ENCODE data around the gene SPIC. TPM values are rescaled to one million over a fixed set of nuclear protein-coding genes. Genes with fewer than 3 reads are reported as not detected.

Gene SPIC
- total and polyA plus RNA-seq, 2 donors (not counting 1 experiment from before 2014, with no cell fraction given) = not detected

GRCh38 chr12:101439236-101439635 is 35.9 kb upstream of the SPIC start:
- no peak for DNase-seq (ENCODE audit: low read depth in 2 of 2)

GRCh38 chr12:101441461-101442224 is 33.5 kb upstream of the SPIC start:
- Histone ChIP-seq H3K79me2 (ENCODE audit: control insufficient read depth, insufficient read depth, low read length) (no peaks in the 10 kb centered on the region), H3K9ac (ENCODE audit: insufficient read depth, low read length) (no peak overlapping the region), H4K20me1 (ENCODE audit: control insufficient read depth, extremely low read depth, insufficient read depth, low read length) (no peaks in the 10 kb centered on the region), H3K4me1 (ENCODE audit: control insufficient read depth, extremely low read depth, insufficient read depth, low read length) (no peaks in the 10 kb centered on the region), H2AFZ (ENCODE audit: low read length) (no peak overlapping the region), H3K4me2 (ENCODE audit: extremely low read depth, insufficient read depth, low read length) (no peak overlapping the region), H3K36me3 (ENCODE audit: control insufficient read depth, insufficient read depth, low read length) (no peaks in the 10 kb centered on the region), H3K27me3 (ENCODE audit: control insufficient read depth, insufficient read depth, low read length) (no peaks in the 10 kb centered on the region), H3K27ac (ENCODE audit: insufficient read depth, low read length) (no peak overlapping the region), H3K4me3 (replicated peaks in 1 of 4; ENCODE audit: control extremely low read depth in 1 of 4, insufficient read depth in 1 of 4, low read depth in 3 of 4, low read length in 4 of 4) (no peak overlapping the region), H3K9me3 (ENCODE audit: control insufficient read depth, insufficient read depth, low read depth, low read length) (no peaks in the 10 kb centered on the region)
- DNase-seq (ENCODE audit: low read depth in 2 of 2) = no peak
- TF ChIP-seq EZH2 (IDR thresholded peaks at IDR 0.05; ENCODE audit: low read length, missing control alignments) = no peak
- no peak for TF ChIP-seq CTCF (conservative IDR thresholded peaks at IDR 0.05 in 1 of 2, IDR thresholded peaks at IDR 0.05 in 1 of 2; ENCODE audit: low read depth in 1 of 2, low read length in 2 of 2)

More at GRCh38 chr12:101439236-101439635, 35.9 kb upstream of the SPIC start:
- H3K36me3 ChIP-seq (ENCODE audit: control insufficient read depth, insufficient read depth, low read length) = no peaks in the 10 kb centered on the region
- H3K9ac ChIP-seq (ENCODE audit: insufficient read depth, low read length) = no peak overlapping the region
- no peak overlapping the region for H3K4me3 ChIP-seq (replicated peaks in 1 of 4; ENCODE audit: control extremely low read depth in 1 of 4, insufficient read depth in 1 of 4, low read depth in 3 of 4, low read length in 4 of 4)
- H3K27me3 ChIP-seq (ENCODE audit: control insufficient read depth, insufficient read depth, low read length) = no peaks in the 10 kb centered on the region
- H3K79me2 ChIP-seq (ENCODE audit: control insufficient read depth, insufficient read depth, low read length) = no peaks in the 10 kb centered on the region
- no peak overlapping the region for H3K4me2 ChIP-seq (ENCODE audit: extremely low read depth, insufficient read depth, low read length)
- H4K20me1 ChIP-seq (ENCODE audit: control insufficient read depth, extremely low read depth, insufficient read depth, low read length) = no peaks in the 10 kb centered on the region
- TF ChIP-seq EZH2 (IDR thresholded peaks at IDR 0.05; ENCODE audit: low read length, missing control alignments) (no peak), CTCF (conservative IDR thresholded peaks at IDR 0.05 in 1 of 2, IDR thresholded peaks at IDR 0.05 in 1 of 2; ENCODE audit: low read depth in 1 of 2, low read length in 2 of 2) (no peak)
- no peaks in the 10 kb centered on the region for H3K9me3 ChIP-seq (ENCODE audit: control insufficient read depth, insufficient read depth, low read depth, low read length)
- no peak overlapping the region for H2AFZ ChIP-seq (ENCODE audit: low read length)
- H3K4me1 ChIP-seq (ENCODE audit: control insufficient read depth, extremely low read depth, insufficient read depth, low read length) = no peaks in the 10 kb centered on the region
- H3K27ac ChIP-seq (ENCODE audit: insufficient read depth, low read length) = no peak overlapping the region

GRCh38 chr12:101455685-101456084 is 19.5 kb upstream of the SPIC start:
- TF ChIP-seq CTCF (conservative IDR thresholded peaks at IDR 0.05 in 1 of 2, IDR thresholded peaks at IDR 0.05 in 1 of 2; ENCODE audit: low read depth in 1 of 2, low read length in 2 of 2) (no peak), EZH2 (IDR thresholded peaks at IDR 0.05; ENCODE audit: low read length, missing control alignments) (no peak)
- DNase-seq (ENCODE audit: low read depth in 2 of 2) = no peak
- Histone ChIP-seq H3K4me2 (ENCODE audit: extremely low read depth, insufficient read depth, low read length) (no peak overlapping the region), H4K20me1 (ENCODE audit: control insufficient read depth, extremely low read depth, insufficient read depth, low read length) (no peaks in the 10 kb centered on the region), H3K4me3 (replicated peaks in 1 of 4; ENCODE audit: control extremely low read depth in 1 of 4, insufficient read depth in 1 of 4, low read depth in 3 of 4, low read length in 4 of 4) (no peak overlapping the region), H3K4me1 (ENCODE audit: control insufficient read depth, extremely low read depth, insufficient read depth, low read length) (no peaks in the 10 kb centered on the region), H2AFZ (ENCODE audit: low read length) (no peak overlapping the region), H3K9ac (ENCODE audit: insufficient read depth, low read length) (no peak overlapping the region), H3K9me3 (ENCODE audit: control insufficient read depth, insufficient read depth, low read depth, low read length) (no peaks in the 10 kb centered on the region), H3K27me3 (ENCODE audit: control insufficient read depth, insufficient read depth, low read length) (no peaks in the 10 kb centered on the region), H3K27ac (ENCODE audit: insufficient read depth, low read length) (no peak overlapping the region), H3K36me3 (ENCODE audit: control insufficient read depth, insufficient read depth, low read length) (no peaks in the 10 kb centered on the region), H3K79me2 (ENCODE audit: control insufficient read depth, insufficient read depth, low read length) (no peaks in the 10 kb centered on the region)

All from fibroblast of lung (primary cell).